HG03045 (cell line): Measurements from ENCODE around the gene PIK3R4.

Experiments
- ATAC-seq: cut with Tn5 transposase; IDR thresholded peaks from one replicate; pipeline ENCODE4 v1.9.1; 2021; ENCODE audit warnings: mild to moderate bottlenecking, moderate library complexity; ENCODE audit not compliant: unreplicated experiment

The PIK3R4 gene

DNA sequence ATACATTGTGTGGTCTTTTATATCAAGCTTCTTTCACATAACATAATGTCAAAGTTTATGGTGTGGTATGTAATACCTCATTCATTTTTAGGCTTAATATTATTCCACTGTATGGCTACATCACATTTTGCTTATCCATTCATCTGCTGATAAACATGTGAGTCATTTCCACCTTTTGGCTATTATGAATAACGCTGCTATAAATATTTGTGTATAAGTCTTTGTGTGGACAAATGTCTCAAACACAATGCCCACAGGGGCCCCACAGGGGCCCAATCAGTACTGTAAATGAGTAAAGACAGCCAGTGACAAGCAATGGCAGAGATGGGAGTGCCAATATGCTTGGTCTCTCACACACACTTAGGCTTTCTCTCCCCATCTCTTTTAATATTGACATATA is 54.2 kb downstream of the PIK3R4 start:
- ATAC-seq, result no peak

DNA sequence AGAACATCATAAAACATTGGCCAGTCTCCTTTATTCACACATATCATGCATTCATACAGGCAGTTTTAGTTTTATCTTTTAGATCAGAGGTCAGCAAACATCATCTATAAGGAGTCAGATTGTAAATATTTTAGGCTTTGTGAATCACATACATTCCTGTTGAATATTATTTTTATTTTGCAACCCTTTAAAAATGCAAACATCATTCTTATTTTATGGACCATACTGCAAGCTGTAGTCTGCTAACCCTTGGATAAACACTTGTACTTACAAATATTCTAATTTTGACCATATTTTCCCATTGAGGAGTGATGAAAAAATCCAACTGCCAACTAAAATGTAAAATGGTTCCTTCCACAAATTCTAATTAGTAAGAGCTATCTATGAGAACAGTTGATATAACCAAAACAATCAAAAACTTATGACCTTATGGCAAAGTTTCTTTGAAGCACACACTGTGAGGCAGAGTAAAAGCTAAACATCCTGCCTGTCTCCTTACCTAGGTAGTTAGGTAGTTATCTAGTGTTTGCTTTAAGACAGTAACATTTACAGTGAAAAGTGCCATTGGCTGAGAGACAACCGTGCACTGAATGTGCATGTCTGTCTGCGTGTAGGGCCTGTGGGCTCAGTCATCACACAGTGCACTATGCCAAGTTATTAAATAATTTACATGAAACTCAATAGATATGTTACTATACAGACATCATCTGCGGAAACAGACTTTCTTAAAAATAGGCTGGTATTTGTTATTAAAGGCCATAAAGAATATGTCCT is 57.7 kb downstream of the PIK3R4 start:
- no peak for ATAC-seq

DNA sequence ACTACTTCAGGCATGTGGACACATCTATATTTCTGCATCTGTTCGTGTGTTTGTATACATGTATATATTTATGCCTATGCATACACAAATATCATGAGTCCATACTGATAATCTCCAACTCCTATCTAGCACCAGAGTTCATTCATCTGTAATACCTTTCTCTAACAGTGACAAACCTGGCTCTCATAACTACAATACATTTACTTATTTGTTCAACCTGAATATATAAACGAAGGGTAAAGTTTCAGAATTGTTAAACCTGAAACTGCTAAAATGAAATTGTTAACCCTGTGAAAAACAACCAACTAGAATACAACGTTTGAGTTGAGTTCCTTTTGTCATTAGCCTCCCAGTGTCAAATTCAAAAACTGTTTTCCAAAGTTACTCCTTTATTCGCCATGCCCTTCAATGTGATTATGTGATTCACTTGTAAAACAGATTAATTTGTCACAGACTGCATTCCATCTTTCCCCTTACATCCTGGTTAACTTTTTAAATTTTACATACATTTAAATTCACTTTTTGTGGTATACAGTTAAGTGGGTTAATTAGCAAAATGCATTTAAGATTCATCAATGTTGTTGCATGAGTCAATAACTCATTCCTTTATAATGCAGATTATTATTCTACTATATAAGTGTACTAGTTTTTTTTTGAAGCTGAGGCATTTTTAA is 58.5 kb downstream of the PIK3R4 start:
- no peak for ATAC-seq

DNA sequence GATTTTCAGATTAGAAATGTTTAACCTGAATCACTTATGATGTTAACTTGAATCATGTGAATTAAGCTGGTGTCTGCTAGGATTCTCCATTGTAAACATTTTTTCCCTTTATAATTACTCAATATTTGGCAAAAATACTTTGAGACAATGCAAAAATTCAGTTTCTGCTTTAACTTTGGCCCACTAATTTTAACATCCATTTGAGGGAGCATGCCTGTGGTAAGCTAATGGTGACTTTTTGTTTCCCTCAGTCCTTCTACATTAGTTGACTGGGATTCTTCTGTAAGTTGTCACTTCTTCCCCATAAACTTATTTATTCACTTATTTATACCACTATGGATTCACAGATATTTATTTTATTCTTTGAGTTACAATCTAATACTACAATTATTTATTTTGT is 59.3 kb downstream of the PIK3R4 start:
- no peak for ATAC-seq

DNA sequence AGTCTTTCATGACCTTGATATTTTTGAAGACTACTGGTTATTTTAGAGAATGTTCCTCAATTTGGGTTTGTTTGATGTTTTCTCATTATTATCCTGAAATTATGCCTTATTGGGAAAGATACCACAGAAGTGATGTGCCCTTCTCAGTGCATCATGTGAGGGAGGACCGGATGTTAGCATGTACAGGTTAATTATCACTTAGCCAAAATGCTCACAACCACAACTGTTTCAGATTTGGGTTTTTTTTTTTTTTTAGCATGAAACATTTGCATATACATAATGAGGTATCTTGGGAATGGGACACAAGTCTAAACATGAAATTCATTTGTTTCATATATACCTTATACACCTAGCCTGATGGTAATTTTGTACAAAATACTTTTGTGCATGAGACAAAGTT is 59.8 kb downstream of the PIK3R4 start:
- ATAC-seq, result no peak

DNA sequence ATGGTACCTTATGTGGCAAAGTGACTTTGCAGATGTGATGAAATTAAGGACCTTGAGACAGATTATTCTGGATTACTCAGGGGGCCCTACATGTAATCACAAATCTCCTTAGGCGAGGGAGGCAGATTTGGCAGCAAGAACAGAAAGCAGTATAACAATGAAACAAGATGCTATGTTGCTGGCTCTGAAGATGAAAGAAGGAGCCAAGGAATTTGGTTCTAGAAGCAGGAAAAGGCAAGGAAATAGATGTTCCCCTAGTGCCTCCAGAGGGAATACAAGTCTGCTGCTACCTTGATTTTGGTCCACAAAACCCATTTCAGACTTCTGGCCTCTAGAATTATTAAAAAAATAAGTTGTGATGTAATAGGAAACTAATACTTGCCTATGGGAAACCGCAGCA is 64.5 kb downstream of the PIK3R4 start:
- no peak for ATAC-seq

DNA sequence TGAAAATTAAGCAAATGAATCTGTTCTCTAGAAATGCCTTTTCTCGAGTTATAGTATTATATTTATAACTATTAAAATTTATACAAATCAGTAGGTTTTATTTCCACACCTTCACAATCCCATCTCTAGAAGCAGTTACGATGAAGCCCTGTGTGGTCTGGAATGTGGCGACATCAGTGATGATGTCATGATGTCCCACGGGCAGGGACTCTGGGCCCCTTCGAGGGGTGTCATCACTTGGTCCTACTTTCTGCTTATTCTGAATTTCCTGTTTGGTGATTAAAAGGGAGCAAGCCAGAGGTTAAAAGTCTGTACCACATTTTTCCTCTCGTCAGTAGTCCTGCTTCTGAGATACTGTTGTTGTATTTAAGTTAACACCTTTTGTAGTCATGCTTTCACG is 67.4 kb downstream of the PIK3R4 start:
- no peak for ATAC-seq

DNA sequence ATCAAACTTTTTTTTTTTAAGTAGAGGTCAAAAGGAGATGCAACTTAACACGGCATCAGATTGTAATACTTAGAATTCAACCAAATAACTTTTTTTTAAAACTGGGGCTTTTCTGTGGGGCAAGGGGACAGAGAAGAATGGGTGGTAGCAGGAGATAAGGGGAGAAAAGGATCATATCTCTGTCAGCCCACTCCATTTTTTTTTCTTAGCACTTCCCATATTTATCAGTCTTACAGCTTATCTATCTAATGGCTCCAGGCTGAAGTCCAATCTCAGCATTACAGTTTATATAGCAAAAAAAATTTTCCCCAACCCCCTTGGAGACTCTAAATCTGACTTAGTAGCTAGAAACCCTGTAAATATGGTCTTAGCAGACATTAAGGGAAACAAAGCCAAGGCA is 69.3 kb downstream of the PIK3R4 start:
- ATAC-seq, result no peak

DNA sequence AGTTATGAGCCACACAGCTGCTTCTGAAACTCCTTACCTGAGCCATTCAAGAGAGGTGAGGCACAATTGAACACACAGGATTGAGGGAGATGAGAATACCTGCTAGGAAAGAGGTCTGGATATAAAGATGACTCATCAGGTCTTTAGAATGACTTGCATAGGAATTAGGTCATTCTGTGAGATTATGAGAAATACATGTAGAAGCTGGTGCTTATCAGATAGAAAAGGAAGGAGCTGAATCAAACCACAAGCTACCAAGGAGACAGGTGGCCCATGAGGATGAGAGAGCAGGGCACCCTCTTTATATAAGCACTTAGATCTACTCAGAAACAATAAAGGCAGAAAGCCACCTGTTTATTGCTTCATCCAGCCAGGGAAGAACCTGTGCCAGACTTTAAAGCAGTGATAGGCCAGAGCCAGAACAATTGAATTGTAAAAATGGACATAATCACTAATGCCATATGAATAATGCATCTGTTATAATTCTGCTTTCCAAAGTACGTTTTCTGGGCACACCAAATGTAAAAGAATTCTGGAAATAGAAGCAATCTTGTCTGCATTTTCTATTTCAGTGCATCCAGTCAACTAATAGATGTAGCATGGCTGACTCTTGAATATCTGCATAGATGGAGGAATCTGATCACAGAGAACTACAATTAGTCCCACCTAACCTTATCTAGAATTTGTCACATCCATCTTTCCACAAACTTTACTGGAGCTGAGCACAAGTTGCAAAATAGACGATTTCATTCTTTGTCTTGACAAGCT is 74.9 kb downstream of the PIK3R4 start:
- no peak for ATAC-seq

DNA sequence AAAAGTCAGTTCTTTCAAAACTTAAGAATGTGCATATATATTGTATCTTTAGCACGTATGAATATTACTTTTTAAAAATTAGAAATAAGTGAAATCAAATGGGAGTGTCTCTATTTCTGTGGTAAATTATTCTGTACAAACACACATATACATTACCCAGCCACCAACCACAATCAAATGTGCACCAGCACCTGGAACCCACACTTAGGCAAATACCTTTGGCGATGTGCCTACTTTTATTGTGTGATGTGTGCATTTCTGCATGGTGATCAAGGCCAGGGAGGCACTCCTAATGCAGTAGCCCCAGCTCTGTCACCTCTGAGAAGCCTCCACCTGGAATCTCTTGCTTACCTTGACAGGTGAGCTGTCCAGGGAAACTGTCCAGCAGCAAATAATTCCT is 76.9 kb downstream of the PIK3R4 start:
- no peak for ATAC-seq

DNA sequence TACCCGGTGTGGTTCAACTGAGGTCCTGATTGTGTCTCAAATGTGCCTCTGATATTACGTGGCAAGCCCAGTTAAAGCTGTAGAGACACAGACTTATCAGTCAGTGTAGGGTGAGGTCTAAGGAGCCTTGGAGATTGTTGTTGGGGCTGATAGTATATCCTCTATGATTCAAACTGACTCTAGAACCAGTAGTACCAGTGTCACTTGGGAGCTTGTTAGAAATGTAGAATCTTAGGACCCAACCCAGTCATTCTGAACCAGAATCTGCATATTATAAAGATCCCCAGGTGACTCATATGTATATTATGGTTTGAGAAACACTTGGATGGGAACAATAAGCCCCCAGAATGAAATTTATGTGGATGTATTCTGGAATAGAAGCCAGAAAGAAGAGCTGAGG is 83.5 kb downstream of the PIK3R4 start:
- no peak for ATAC-seq

DNA sequence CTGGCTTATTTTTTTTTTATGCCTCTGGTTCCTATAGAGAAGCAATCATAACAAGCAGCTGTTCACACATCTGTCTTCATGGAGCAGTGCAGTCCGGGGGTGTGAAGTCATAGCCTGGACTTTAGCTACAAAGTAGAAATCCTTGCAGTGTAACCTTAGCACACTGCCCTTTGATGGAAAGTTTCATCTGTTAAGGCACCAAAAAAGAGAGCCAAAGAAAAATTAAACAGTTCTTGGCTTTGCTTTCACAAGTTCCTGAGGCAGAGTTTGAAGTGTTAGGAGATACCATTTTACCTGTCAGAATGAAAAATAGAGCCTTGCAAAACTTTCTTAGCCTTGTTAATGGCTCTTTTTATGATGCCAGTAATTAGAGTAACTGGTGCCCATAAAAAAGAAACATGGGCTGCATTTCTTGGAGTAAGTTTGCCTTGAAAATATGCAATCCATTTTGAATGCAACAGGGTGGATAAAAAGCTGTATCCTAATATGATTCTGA is 84.1 kb downstream of the PIK3R4 start:
- ATAC-seq, result no peak

DNA sequence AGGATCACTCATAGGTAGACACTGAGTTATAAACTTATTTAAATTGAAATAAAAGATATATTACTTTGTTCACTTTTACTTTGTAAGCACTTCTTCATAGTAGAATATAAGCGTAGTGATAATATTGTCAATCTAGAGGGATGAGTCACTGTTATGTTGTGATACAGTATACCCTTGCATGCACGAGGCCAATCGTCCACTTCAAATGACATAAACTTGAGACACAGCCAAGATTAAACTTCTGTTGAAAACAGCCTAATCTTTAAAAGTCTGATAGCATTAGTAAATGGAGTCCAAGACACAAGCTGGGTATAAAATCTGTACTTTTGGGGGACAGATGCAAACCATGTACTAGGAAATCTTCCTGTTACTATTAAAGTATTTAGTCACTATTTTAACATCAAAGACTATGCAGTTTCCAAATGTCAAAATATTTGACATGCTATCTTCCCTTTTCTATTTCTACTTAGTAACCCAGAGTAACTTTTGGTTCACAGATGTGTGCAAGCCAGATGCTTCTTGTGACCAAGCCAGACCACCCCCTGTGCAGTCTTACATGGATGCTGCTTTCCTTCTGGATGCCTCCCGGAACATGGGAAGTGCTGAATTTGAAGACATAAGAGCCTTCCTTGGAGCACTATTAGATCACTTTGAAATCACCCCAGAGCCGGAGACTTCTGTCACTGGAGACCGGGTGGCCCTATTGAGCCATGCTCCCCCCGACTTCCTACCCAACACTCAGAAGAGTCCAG is 85.3 kb downstream of the PIK3R4 start:
- no peak for ATAC-seq

DNA sequence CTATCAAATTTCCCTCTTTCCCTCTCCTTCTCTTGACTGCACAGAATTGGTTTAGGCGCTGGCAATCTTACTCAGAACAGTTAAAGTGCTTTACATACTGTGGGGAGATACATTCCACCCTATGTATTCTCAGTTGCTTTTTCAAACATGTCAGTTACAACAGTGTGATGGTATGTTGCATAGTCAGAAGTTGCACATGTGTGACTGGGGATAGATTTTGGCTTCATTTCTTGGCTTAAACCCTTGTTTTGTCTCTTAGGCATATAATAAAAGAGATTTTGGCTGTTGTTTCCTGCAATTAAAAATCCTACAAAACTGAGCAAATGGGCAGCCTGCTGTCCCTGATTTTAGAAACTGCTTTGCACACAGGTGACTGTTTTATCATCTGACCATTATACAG is 86.7 kb downstream of the PIK3R4 start:
- ATAC-seq, result no peak

DNA sequence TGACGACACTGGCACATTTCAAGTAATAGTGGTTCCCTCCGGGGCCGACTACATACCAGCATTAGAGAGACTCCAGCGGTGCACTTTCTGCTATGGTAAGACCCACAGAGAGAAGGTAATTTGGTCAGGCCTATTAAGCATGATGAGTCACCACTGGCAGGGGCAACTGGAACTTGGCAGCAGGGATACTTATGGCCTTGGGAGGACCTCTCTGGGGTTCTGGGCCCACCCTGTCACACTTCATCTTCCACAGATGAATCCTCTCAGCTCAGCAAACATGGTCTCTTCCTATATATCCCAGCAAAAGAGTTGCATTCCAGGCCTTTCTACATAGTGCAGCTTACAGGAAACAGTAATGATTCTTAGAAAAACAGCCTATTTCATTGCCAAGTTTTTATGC is 88.0 kb downstream of the PIK3R4 start:
- no peak for ATAC-seq

DNA sequence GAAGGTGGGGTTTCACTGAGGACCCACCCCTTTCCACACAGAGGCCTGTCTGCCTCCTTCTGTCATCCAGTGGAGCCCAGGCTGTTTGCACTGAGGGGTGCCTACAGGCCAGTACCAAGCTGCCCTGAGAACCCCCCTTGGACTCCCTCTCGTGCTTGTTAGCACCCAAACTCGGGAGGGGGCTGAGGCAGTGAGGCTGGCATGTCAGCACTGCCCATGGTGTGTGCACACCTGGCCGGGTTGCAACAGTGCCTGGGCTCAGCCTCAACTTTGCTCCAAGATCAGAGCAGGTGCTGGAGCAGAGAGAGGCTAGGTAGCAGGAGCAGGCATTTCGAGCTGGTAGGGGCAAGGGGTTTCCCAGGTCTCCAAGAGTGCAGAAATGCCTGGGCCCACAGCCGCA is 90.0 kb downstream of the PIK3R4 start:
- ATAC-seq, result no peak

DNA sequence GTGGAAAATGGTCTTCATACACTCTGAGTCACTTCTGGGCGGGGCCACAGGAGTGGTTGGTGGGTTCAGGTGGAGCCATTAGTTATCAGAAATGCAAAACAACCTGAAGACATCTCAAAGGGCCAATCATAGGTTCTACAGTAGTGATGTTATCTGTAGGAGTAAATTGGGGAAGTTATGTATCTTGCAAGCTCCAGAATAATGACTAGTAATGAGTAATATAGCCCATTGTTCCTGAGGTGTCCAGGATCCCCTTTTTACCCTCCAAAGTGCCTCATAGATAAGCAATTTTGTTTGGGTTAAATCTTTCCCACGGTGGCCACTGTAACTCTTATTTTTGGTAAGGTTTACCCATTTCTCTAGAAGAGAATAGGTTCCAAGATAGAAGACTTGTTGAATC is 91.7 kb downstream of the PIK3R4 start:
- ATAC-seq, result no peak

DNA sequence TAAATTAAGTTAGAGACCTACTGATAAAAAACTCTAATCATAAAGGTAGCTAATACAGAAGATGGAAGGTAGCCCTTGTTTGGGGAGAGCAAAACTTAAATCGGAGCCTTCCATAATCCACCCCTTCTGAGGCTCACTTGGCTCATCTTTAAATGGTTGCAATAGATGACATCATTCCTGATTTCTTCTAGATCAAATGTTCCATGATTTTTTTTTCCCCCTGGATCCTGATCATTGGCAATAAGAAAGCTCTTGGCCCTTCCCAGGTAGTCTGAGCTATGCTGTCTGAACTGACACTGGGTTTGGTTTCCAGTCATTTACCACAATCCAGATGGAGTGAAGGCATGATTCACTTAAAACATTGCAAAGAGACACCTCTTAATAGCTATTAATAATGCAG is 92.5 kb downstream of the PIK3R4 start:
- no peak for ATAC-seq

DNA sequence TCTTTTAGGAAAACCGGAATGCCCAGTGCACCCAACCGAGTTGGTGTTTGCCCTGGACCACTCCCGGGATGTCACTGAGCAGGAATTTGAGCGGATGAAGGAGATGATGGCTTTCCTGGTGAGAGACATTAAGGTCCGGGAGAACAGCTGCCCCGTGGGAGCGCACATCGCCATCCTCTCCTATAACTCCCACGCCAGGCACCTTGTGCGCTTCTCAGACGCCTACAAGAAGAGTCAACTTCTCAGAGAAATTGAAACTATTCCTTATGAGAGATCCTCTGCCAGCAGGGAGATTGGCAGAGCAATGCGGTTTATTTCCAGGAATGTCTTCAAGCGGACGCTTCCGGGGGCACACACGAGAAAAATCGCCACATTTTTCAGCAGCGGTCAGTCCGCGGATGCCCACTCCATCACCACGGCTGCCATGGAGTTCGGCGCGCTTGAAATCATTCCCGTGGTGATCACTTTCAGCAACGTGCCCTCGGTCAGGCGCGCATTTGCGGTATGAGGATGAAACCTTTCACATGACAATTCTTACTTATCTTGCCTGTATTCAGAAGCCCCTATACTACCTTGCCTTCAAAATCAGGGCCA is 97.5 kb downstream of the PIK3R4 start:
- no peak for ATAC-seq

DNA sequence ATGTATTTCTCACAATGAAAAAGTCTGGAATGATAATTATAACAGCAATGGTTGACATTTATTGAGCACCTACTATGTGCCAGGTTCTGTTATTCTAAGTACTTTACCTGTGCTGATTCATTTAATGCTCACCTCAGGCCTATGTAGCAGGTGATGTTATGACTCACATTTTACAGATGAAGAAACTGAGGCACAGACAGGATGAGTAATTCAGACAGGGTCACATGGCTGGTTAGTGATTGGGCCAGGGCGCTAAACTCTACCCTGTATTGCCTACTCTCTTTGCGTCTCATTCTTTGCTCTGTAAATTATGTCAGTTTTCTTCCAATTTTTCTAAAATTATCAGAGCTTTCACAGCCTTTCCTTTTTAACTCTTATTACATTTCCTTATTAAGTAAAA is 98.3 kb downstream of the PIK3R4 start:
- no peak for ATAC-seq

DNA sequence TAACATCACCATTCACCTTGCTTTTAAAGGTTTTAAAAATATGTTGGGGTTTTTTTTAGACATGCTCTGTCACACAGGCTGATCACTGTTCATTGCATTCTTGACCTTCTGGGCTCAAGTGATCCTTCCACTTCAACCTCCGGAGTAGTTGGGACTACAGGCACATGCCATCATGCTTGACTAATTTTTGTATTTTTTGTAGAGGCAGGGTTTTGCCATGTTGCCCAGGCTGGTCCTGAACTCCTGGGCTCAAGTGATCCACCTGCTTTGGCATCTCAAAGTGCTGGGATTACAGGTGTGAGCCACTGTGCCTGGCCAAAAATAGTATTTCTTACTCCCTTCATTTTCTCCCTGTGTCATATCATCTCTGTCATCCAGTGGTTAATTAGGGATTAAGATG is 101.4 kb downstream of the PIK3R4 start:
- no peak for ATAC-seq
